Activated CD8-positive, alpha-beta memory T cell treated with anti-CD3 and anti-CD28 coated beads, Interleukin-2, amount 50 U/mL, for 1 hour (primary cell): ENCODE results near the gene P2RX1.

Experiments used
- DNase-seq: peaks from one replicate; pipeline ENCODE4 v3.0.0-alpha.2; 2020; ENCODE audit errors: extremely low read depth

Gene P2RX1

GRCh38 chr17:3887804-3888203 lies 28.5 kb downstream of the P2RX1 start:
- no peak for DNase-seq

- DNase-seq: no peak
These were observed 28.9 kb downstream of the P2RX1 start for GRCh38 chr17:3887394-3887793.

GRCh38 chr17:3886776-3887175 lies 29.5 kb downstream of the P2RX1 start:
- DNase-seq: no peak

GRCh38 chr17:3885970-3886369 lies 30.3 kb downstream of the P2RX1 start:
- no peak for DNase-seq

GRCh38 chr17:3885271-3885670 lies 31.0 kb downstream of the P2RX1 start:
- no peak for DNase-seq

GRCh38 chr17:3884188-3884587 lies 32.1 kb downstream of the P2RX1 start:
- DNase-seq: no peak

GRCh38 chr17:3882276-3882675 lies 34.0 kb downstream of the P2RX1 start:
- DNase-seq: no peak

GRCh38 chr17:3880983-3881382 lies 35.3 kb downstream of the P2RX1 start:
- no peak for DNase-seq

GRCh38 chr17:3879591-3880417 lies 36.5 kb downstream of the P2RX1 start:
- no peak for DNase-seq

GRCh38 chr17:3879186-3879585 lies 37.1 kb downstream of the P2RX1 start:
- no peak for DNase-seq

GRCh38 chr17:3877220-3877619 lies 39.0 kb downstream of the P2RX1 start:
- DNase-seq: no peak

- no peak for DNase-seq
These were observed 40.9 kb downstream of the P2RX1 start for GRCh38 chr17:3875317-3875716.

GRCh38 chr17:3873862-3874261 lies 42.4 kb downstream of the P2RX1 start:
- DNase-seq: no peak

GRCh38 chr17:3870871-3871306 lies 45.4 kb downstream of the P2RX1 start:
- DNase-seq: no peak

- DNase-seq: no peak
These were observed 48.7 kb downstream of the P2RX1 start for GRCh38 chr17:3867606-3868005.

- no peak for DNase-seq
These were observed 49.2 kb downstream of the P2RX1 start for GRCh38 chr17:3867106-3867505.

GRCh38 chr17:3866276-3866675 lies 50.0 kb downstream of the P2RX1 start:
- no peak for DNase-seq

GRCh38 chr17:3865176-3865575 lies 51.1 kb downstream of the P2RX1 start:
- no peak for DNase-seq

- DNase-seq: no peak
These were observed 51.7 kb downstream of the P2RX1 start for GRCh38 chr17:3864534-3864933.

GRCh38 chr17:3861761-3862681 lies 54.2 kb downstream of the P2RX1 start:
- DNase-seq: no peak

- DNase-seq: no peak
These were observed 55.1 kb downstream of the P2RX1 start for GRCh38 chr17:3860939-3861700.

GRCh38 chr17:3859940-3860339 lies 56.3 kb downstream of the P2RX1 start:
- no peak for DNase-seq
